GM23338 (cell line): Measurements from ENCODE around the gene ITGB3BP. TPM values are rescaled to one million over a fixed set of nuclear protein-coding genes. Genes with fewer than 3 reads are reported as not detected.

Source experiments
- ATAC-seq: fragments of 200-7000 bp; cut with Tn5 transposase; 3 replicates; pipeline ENCODE4 v1.9.1; 2020
- DNase-seq: peaks from one replicate; pipeline ENCODE4 v3.0.0-alpha.2; 2015; ENCODE audit warnings: low spot score
- H2AFZ ChIP-seq: fragments of 200-600 bp; sonication (generic); 2 replicates; pipeline ENCODE4 v1.8.0; 2016; ENCODE audit warnings: antibody characterized with exemption, mild to moderate bottlenecking, moderate library complexity
- H3F3A ChIP-seq: fragments of 200-600 bp; sonication (generic); replicated peaks from 2 replicates; pipeline ENCODE4 v1.8.0; 2017; ENCODE audit warnings: antibody characterized with exemption, mixed run types, low read depth
- H3K27ac ChIP-seq: fragments of 200-600 bp; sonication (generic); 2 replicates; pipeline ENCODE4 v1.6.1; 2016; ENCODE audit warnings: low read depth
- H3K27me3 ChIP-seq: fragments of 200-600 bp; sonication (generic); 2 replicates; pipeline ENCODE4 v1.8.0; 2016; ENCODE audit warnings: mild to moderate bottlenecking, mixed run types, moderate library complexity; ENCODE audit not compliant: insufficient read depth
- H3K36me3 ChIP-seq: fragments of 200-600 bp; sonication (generic); 2 replicates; pipeline ENCODE4 v1.8.0; 2016; ENCODE audit warnings: mild to moderate bottlenecking; ENCODE audit not compliant: insufficient read depth
- H3K4me1 ChIP-seq: fragments of 200-600 bp; sonication (generic); 2 replicates; pipeline ENCODE4 v1.8.0; 2016; ENCODE audit warnings: mild to moderate bottlenecking, moderate library complexity; ENCODE audit not compliant: insufficient read depth
- H3K4me2 ChIP-seq: fragments of 200-600 bp; sonication (generic); 2 replicates; pipeline ENCODE4 v1.7.1; 2017; ENCODE audit warnings: mixed run types
- H3K4me3 ChIP-seq: fragments of 200-600 bp; sonication (generic); 2 replicates; pipeline ENCODE4 v1.6.1; 2016; ENCODE audit warnings: mixed run types
- H3K79me2 ChIP-seq: fragments of 200-600 bp; sonication (generic); replicated peaks from 2 replicates; pipeline ENCODE4 v1.8.0; 2017; ENCODE audit warnings: mild to moderate bottlenecking; ENCODE audit not compliant: insufficient read depth
- H3K9me2 ChIP-seq: fragments of 200-600 bp; sonication (generic); 2 replicates; pipeline ENCODE4 v1.8.0; 2017; ENCODE audit not compliant: insufficient read depth
- H4K20me1 ChIP-seq: fragments of 200-600 bp; sonication (generic); replicated peaks from 2 replicates; pipeline ENCODE4 v1.8.0; 2017; ENCODE audit warnings: mild to moderate bottlenecking; ENCODE audit not compliant: insufficient read depth
- H3K27ac Mint-ChIP-seq: 2 replicates; pipeline ENCODE4 v1.8.0; 2020; ENCODE audit warnings: inconsistent platforms, mild to moderate bottlenecking, moderate library complexity, mixed read lengths
- H3K27me3 Mint-ChIP-seq: 3 replicates; pipeline ENCODE4 v1.8.0; 2022; ENCODE audit warnings: low read depth, mild to moderate bottlenecking, moderate library complexity, mixed read lengths, inconsistent platforms; ENCODE audit not compliant: insufficient read depth, poor library complexity
- H3K36me3 Mint-ChIP-seq: 3 replicates; pipeline ENCODE4 v1.8.0; 2021; ENCODE audit warnings: low read depth, mild to moderate bottlenecking, inconsistent platforms, moderate library complexity, mixed read lengths
- H3K4me1 Mint-ChIP-seq: 3 replicates; pipeline ENCODE4 v1.8.0; 2020; ENCODE audit warnings: mild to moderate bottlenecking, inconsistent platforms, mixed read lengths
- H3K4me3 Mint-ChIP-seq: 3 replicates; pipeline ENCODE4 v1.8.0; 2021; ENCODE audit warnings: moderate library complexity, mild to moderate bottlenecking, inconsistent platforms, mixed read lengths
- H3K9me3 Mint-ChIP-seq: 3 replicates; pipeline ENCODE4 v1.8.0; 2020; ENCODE audit warnings: moderate library complexity, mild to moderate bottlenecking, inconsistent platforms, mixed read lengths
- EZH2phosphoT487 ChIP-seq: fragments of 200-600 bp; sonication (generic); IDR thresholded peaks from one replicate; pipeline ENCODE4 v1.8.1; 2018; ENCODE audit warnings: antibody characterized with exemption; ENCODE audit not compliant: unreplicated experiment
- POLR2AphosphoS5 ChIP-seq: IDR thresholded peaks from 2 replicates; pipeline ENCODE4 v1.6.1; 2016; ENCODE audit warnings: antibody characterized with exemption, low read depth
- REST ChIP-seq: IDR thresholded peaks from one replicate; pipeline ENCODE4 v1.6.1; 2018; ENCODE audit warnings: antibody characterized with exemption; ENCODE audit not compliant: unreplicated experiment
- STAT1 ChIP-seq: IDR thresholded peaks from one replicate; pipeline ENCODE4 v1.6.1; 2016; ENCODE audit warnings: antibody characterized with exemption; ENCODE audit not compliant: unreplicated experiment
- ZNF114 ChIP-seq: fragments of 250-450 bp; sonication (Bioruptor Pico); IDR thresholded peaks from 2 replicates; pipeline ENCODE4 v1.5.0; 2020; ENCODE audit warnings: mild to moderate bottlenecking, moderate library complexity
- ZNF331 ChIP-seq: fragments of 250-450 bp; sonication (Bioruptor Pico); IDR thresholded peaks from 2 replicates; pipeline ENCODE4 v1.5.0; 2020; ENCODE audit warnings: low read depth, mild to moderate bottlenecking, moderate library complexity
- ZNF462 ChIP-seq: fragments of 250-450 bp; sonication (Bioruptor Pico); IDR thresholded peaks from 2 replicates; pipeline ENCODE4 v1.5.0; 2020; ENCODE audit warnings: mild to moderate bottlenecking, moderate library complexity
- polyA plus RNA-seq: library from polyadenylated mRNA; unstranded; fragments of >200 nt; fragmentation: Nextera tagmentation; extraction: Ambion mirVana; gene quantifications from 2 replicates; pipeline ENCODE4 v1.2.1, GENCODE V29; 2016
- total RNA-seq: library from RNA; depleted of rRNA; stranded (reverse); fragments of >200 nt; shearing (Covaris generic); gene quantifications from 2 replicates; pipeline ENCODE4 v1.2.3, GENCODE V29; 2014

The ITGB3BP gene
- total and polyA plus RNA-seq, 2 experiments from 2014 or later, result 49.4 to 101 TPM

- H3K27ac ChIP-seq, result peak overlapping the region; percentile 91
- DNase-seq, result peak; percentile 16
Observed at GRCh38 chr1:63523738-63524137, 713 bp upstream of the ITGB3BP start.

More at GRCh38 chr1:63523738-63524137, 713 bp upstream of the ITGB3BP start:
- Histone ChIP-seq H3K27me3 (no peaks in the 10 kb centered on the region), H2AFZ (peak overlapping the region; percentile 95), H3K36me3 (no peaks in the 10 kb centered on the region), H3K4me1 (peaks cover 13% of the 10 kb centered on the region; the same call in 1 of the 2 replicates), H3F3A (no peaks in the 10 kb centered on the region), H3K4me2 (peak overlapping the region; percentile 86), H3K4me3 (peak overlapping the region; percentile 64), H3K79me2 (peaks cover 26% of the 10 kb centered on the region), H3K9me2 (no peaks in the 10 kb centered on the region), H4K20me1 (no peaks in the 10 kb centered on the region)
- TF ChIP-seq EZH2phosphoT487, result no peak
- TF ChIP-seq ZNF331 (CRISPR knock-in tag), result no peak
- no peak for TF ChIP-seq REST
- TF ChIP-seq ZNF462 (CRISPR knock-in tag), result no peak
- no peak for TF ChIP-seq ZNF114 (CRISPR knock-in tag)
- TF ChIP-seq POLR2AphosphoS5, result no peak
- no peak for TF ChIP-seq STAT1
- H3K9me3 Mint-ChIP-seq, result no peaks in the 10 kb centered on the region
- peaks cover 10% of the 10 kb centered on the region; the same call in 2 of the 3 replicates for H3K4me1 Mint-ChIP-seq
- H3K27ac Mint-ChIP-seq, result peak overlapping the region; percentile 93
- peak overlapping the region; percentile 95 for H3K4me3 Mint-ChIP-seq
- peak; percentile 8 for ATAC-seq
- H3K27me3 Mint-ChIP-seq, result no peaks in the 10 kb centered on the region
- H3K36me3 Mint-ChIP-seq, result no peaks in the 10 kb centered on the region
